NCI-H1092 treated with DMSO at 0.1 percent for 48 hours (cell line): ENCODE measurements around the gene SLC12A7.
"Not testable (repeated sequence)": the region's sequence is repeated elsewhere in the genome, so short reads cannot be mapped to it uniquely, and the experiment has no call there.

ENCODE experiments used
- DNase-seq: peaks from one replicate; lab custom pipeline; 2025; lab: John Stamatoyannopoulos, UW

SLC12A7 gene

GRCh38 chr5:1062761-1063568 is 48.9 kb downstream of the SLC12A7 start:
- no peak for DNase-seq

GRCh38 chr5:1061916-1062315 is 49.9 kb downstream of the SLC12A7 start:
- DNase-seq, result no peak

GRCh38 chr5:1061292-1061691 is 50.6 kb downstream of the SLC12A7 start:
- not testable (repeated sequence) for DNase-seq

GRCh38 chr5:1060535-1060981 is 51.3 kb downstream of the SLC12A7 start:
- no peak for DNase-seq

- no peak for DNase-seq
These were observed 52.0 kb downstream of the SLC12A7 start for GRCh38 chr5:1059884-1060263.

- DNase-seq, result no peak
These were observed 52.6 kb downstream of the SLC12A7 start for GRCh38 chr5:1058988-1059883.

- no peak for DNase-seq
These were observed 53.5 kb downstream of the SLC12A7 start for GRCh38 chr5:1058083-1058945.

- DNase-seq, result no peak
These were observed 54.3 kb downstream of the SLC12A7 start for GRCh38 chr5:1057485-1058082.

GRCh38 chr5:1056611-1057484 is 55.0 kb downstream of the SLC12A7 start:
- DNase-seq, result no peak

GRCh38 chr5:1055896-1056610 is 55.8 kb downstream of the SLC12A7 start:
- DNase-seq, result no peak

- DNase-seq, result no peak
These were observed 56.8 kb downstream of the SLC12A7 start for GRCh38 chr5:1054799-1055775.

GRCh38 chr5:1054018-1054798 is 57.7 kb downstream of the SLC12A7 start:
- no peak for DNase-seq

GRCh38 chr5:1053391-1054017 is 58.4 kb downstream of the SLC12A7 start:
- DNase-seq, result no peak

- DNase-seq, result no peak
These were observed 59.0 kb downstream of the SLC12A7 start for GRCh38 chr5:1052641-1053390.

GRCh38 chr5:1052076-1052475 is 59.8 kb downstream of the SLC12A7 start:
- no peak for DNase-seq

- DNase-seq, result no peak
These were observed 60.5 kb downstream of the SLC12A7 start for GRCh38 chr5:1051366-1051720.
